Loucy (cell line): Measurements from ENCODE around the gene ZNF362.

Experiments used
- H2AFZ ChIP-seq: fragments of 200-600 bp; sonication (generic); 2 replicates; pipeline ENCODE4 v1.6.0; 2016; ENCODE audit warnings: antibody characterized with exemption, mild to moderate bottlenecking, low read length, moderate library complexity
- H3F3A ChIP-seq: fragments of 200-600 bp; 2 replicates; pipeline ENCODE4 v1.6.0; 2016; ENCODE audit warnings: antibody characterized with exemption, low read depth, mild to moderate bottlenecking
- H3K27me3 ChIP-seq: fragments of 200-600 bp; sonication (generic); 2 replicates; pipeline ENCODE4 v1.6.1; 2014; ENCODE audit warnings: low read length, mild to moderate bottlenecking; ENCODE audit not compliant: insufficient read depth, poor library complexity, severe bottlenecking
- H3K36me3 ChIP-seq: fragments of 200-600 bp; sonication (generic); 2 replicates; pipeline ENCODE4 v1.6.1; 2016; ENCODE audit warnings: low read length; ENCODE audit not compliant: insufficient read depth
- H3K4me1 ChIP-seq: fragments of 200-600 bp; sonication (generic); 2 replicates; pipeline ENCODE4 v1.5.1; 2014; ENCODE audit warnings: low read length, mild to moderate bottlenecking; ENCODE audit not compliant: insufficient read depth, poor library complexity, severe bottlenecking
- H3K4me2 ChIP-seq: fragments of 200-600 bp; sonication (generic); 2 replicates; pipeline ENCODE4 v1.6.0; 2014; ENCODE audit warnings: antibody characterized with exemption, low read length, low read depth, mild to moderate bottlenecking; ENCODE audit not compliant: poor library complexity, severe bottlenecking
- H3K4me3 ChIP-seq: fragments of 200-600 bp; sonication (generic); 2 replicates; pipeline ENCODE4 v1.5.1; 2014; ENCODE audit warnings: low read length, mild to moderate bottlenecking, mixed read lengths; ENCODE audit not compliant: poor library complexity, severe bottlenecking
- H3K79me2 ChIP-seq: fragments of 200-600 bp; sonication (generic); 2 replicates; pipeline ENCODE4 v1.6.1; 2014; ENCODE audit warnings: low read length; ENCODE audit not compliant: insufficient read depth
- H3K9ac ChIP-seq: fragments of 200-600 bp; sonication (generic); 2 replicates; pipeline ENCODE4 v1.6.0; 2014; ENCODE audit warnings: mild to moderate bottlenecking, low read depth, low read length, moderate library complexity; ENCODE audit not compliant: poor library complexity, severe bottlenecking
- H3K9me2 ChIP-seq: fragments of 200-600 bp; sonication (generic); replicated peaks from 2 replicates; pipeline ENCODE4 v1.6.1; 2016; ENCODE audit warnings: low read depth, low read length, mixed read lengths
- H3K9me3 ChIP-seq: fragments of 200-600 bp; sonication (generic); 2 replicates; pipeline ENCODE4 v1.6.1; 2014; ENCODE audit warnings: mild to moderate bottlenecking, antibody characterized with exemption, low read length, low read depth; ENCODE audit not compliant: insufficient read depth
- H4K20me1 ChIP-seq: fragments of 200-600 bp; sonication (generic); 2 replicates; pipeline ENCODE4 v1.6.0; 2014; ENCODE audit warnings: antibody characterized with exemption, low read length, mild to moderate bottlenecking; ENCODE audit not compliant: insufficient read depth, poor library complexity, severe bottlenecking
- EZH2phosphoT487 ChIP-seq: fragments of 200-600 bp; IDR thresholded peaks from 2 replicates; pipeline ENCODE4 v1.6.1; 2018; ENCODE audit warnings: antibody characterized with exemption, mild to moderate bottlenecking, moderate library complexity, borderline replicate concordance
- TF ChIP-seq, protein P1 (sequence below): fragments of 200-600 bp; sonication (generic); conservative IDR thresholded peaks from 2 replicates; pipeline ENCODE4 v1.5.1; 2014; ENCODE audit warnings: mild to moderate bottlenecking, antibody characterized with exemption, low read length

Gene ZNF362

DNA sequence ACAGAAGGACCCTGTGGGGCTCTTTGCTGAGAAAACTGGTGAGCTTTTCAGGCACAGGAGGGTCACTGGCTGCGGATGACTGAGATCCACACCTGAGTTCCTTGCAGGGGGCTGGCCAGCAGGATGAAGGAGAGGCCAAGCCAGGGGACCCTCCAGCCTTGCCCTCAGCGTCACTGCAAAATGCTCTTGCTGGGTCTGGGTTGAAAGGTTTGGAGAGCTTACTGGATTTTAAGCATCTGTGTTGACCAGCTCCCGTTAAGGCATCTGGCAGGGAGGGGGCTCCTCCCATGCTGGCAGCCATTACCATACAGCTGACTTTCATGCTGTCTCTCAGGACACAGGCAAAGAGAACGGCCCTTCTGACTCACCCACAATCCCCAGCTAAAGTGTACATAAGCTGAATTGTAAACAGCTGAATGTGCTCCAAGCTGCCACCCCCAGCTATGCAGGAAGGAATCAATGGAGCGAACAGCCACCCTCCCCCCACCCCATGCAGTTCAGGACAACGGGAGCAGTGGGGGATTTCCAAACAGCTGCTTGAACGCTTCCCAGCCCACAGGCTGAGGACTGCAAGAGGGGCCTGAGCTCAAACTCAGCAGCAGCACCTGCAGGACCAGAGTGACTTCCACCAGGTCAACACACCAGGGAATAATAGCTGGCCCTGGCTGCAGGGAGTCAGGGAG is 85.9 kb downstream of the ZNF362 start:
- no peaks in the 10 kb centered on the region for H3K27me3 ChIP-seq
- no peak for TF ChIP-seq EZH2phosphoT487
- TF ChIP-seq, protein P1, sequence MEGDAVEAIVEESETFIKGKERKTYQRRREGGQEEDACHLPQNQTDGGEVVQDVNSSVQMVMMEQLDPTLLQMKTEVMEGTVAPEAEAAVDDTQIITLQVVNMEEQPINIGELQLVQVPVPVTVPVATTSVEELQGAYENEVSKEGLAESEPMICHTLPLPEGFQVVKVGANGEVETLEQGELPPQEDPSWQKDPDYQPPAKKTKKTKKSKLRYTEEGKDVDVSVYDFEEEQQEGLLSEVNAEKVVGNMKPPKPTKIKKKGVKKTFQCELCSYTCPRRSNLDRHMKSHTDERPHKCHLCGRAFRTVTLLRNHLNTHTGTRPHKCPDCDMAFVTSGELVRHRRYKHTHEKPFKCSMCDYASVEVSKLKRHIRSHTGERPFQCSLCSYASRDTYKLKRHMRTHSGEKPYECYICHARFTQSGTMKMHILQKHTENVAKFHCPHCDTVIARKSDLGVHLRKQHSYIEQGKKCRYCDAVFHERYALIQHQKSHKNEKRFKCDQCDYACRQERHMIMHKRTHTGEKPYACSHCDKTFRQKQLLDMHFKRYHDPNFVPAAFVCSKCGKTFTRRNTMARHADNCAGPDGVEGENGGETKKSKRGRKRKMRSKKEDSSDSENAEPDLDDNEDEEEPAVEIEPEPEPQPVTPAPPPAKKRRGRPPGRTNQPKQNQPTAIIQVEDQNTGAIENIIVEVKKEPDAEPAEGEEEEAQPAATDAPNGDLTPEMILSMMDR, result no peak
- H3F3A ChIP-seq, result no peaks in the 10 kb centered on the region
- H3K4me2 ChIP-seq, result peak overlapping the region; percentile 47
- peaks cover 76% of the 10 kb centered on the region for H4K20me1 ChIP-seq
- no peak overlapping the region for H3K4me3 ChIP-seq
- H2AFZ ChIP-seq, result no peak overlapping the region
- H3K9me2 ChIP-seq, result no peaks in the 10 kb centered on the region
- H3K79me2 ChIP-seq, result peaks cover 100% of the 10 kb centered on the region
- peaks cover 51% of the 10 kb centered on the region for H3K4me1 ChIP-seq
- H3K9me3 ChIP-seq, result no peaks in the 10 kb centered on the region
- H3K36me3 ChIP-seq, result no peaks in the 10 kb centered on the region
- no peak overlapping the region for H3K9ac ChIP-seq

DNA sequence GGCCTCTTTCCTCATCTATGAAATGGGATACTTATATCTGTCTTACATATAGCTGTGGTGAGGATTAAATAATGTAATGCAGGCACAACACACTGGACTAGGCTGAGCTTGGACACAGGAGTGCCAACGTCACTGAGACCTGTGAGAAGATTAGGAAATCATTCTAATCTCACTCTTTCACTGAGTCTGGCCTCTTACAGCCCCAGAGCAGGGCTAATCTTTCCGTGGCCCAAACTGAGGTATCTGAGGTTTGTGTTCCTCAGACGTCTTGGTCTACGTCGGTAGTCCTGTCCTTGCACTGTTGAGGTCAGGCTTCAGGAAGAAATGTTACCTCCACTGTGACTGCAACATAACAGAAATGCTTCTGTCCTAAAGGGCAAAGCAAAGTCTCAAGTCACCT is 87.2 kb downstream of the ZNF362 start:
- peaks cover 100% of the 10 kb centered on the region for H3K79me2 ChIP-seq
- H3K4me1 ChIP-seq, result peaks cover 64% of the 10 kb centered on the region
- no peaks in the 10 kb centered on the region for H3K9me3 ChIP-seq
- H4K20me1 ChIP-seq, result peaks cover 82% of the 10 kb centered on the region
- H3K4me3 ChIP-seq, result no peak overlapping the region
- no peaks in the 10 kb centered on the region for H3F3A ChIP-seq
- no peak overlapping the region for H2AFZ ChIP-seq
- no peaks in the 10 kb centered on the region for H3K27me3 ChIP-seq
- TF ChIP-seq, protein P1, result no peak
- no peak for TF ChIP-seq EZH2phosphoT487
- no peaks in the 10 kb centered on the region for H3K9me2 ChIP-seq
- no peak overlapping the region for H3K9ac ChIP-seq
- H3K4me2 ChIP-seq, result peak overlapping the region; percentile 92
- no peaks in the 10 kb centered on the region for H3K36me3 ChIP-seq

DNA sequence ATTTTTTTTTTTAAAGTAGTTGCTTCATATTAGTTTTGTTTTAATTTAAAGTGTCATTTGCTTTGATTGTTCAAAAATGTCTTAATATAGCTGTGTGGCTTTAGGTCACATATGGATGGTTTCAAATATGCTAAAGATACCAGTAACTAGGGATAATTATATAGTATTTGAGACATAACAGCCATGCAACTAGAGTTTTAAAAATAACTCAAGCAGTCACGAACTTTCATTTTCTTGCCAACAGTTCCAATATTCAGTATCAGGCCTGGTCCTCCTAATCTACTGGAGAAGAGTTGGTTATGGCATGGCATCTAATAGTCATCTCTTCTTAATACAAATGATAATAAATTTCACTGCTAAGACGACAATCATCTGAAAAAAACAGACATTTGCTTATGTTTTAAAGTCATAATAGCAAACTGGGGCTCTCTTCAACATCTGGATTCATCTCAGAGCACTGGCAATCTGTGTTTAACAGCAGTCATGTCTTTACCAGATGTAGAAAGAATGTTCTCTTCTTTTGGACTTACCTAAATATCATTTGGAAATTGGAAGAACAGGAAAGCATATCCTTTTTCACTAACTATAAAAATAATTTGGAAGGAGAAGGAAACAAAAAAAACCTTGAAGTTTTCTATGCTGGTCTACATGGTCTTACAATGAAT is 88.7 kb downstream of the ZNF362 start:
- H3K27me3 ChIP-seq, result no peaks in the 10 kb centered on the region
- H3K4me3 ChIP-seq, result peak overlapping the region; percentile 91
- peaks cover 65% of the 10 kb centered on the region for H3K4me1 ChIP-seq
- no peak overlapping the region for H2AFZ ChIP-seq
- no peaks in the 10 kb centered on the region for H3K36me3 ChIP-seq
- H3F3A ChIP-seq, result no peaks in the 10 kb centered on the region
- H3K9me3 ChIP-seq, result no peaks in the 10 kb centered on the region
- H4K20me1 ChIP-seq, result peaks cover 81% of the 10 kb centered on the region
- H3K4me2 ChIP-seq, result peak overlapping the region; percentile 92
- H3K79me2 ChIP-seq, result peaks cover 93% of the 10 kb centered on the region
- no peaks in the 10 kb centered on the region for H3K9me2 ChIP-seq
- H3K9ac ChIP-seq, result no peak overlapping the region
- TF ChIP-seq, protein P1, result no peak
- TF ChIP-seq EZH2phosphoT487, result no peak
